Measurements from ENCODE around the gene OR5V1. TPM values are rescaled to one million over a fixed set of nuclear protein-coding genes. Genes with fewer than 3 reads are reported as not detected.
A peak's percentile ranks its signal among the peaks of the same experiment; 100 is the strongest.

The OR5V1 gene
- total and polyA plus RNA-seq, 2 experiments from 2014 or later, result not detected

DNA sequence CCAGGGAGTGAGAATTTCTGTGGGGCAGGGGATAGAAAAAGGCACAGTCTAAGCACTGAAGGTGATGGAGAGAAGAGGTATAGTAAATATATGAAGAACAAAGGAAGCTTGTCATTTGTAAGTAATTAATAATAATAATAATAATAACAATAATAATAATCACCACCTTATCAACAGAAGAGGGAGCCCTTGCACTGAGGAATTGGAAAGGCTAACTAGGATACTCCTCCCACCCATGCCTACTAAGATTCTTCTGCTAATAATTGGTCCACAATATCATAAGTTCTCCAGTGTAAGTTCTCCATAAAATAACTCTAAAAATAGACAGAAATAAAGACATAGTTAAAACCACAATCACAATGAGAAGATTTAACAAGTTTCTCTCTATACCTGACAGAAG is 7.3 kb upstream of the OR5V1 start:
- Histone ChIP-seq H3K4me2 (no peak overlapping the region), H3K4me1 (ENCODE audit: insufficient read depth) (no peaks in the 10 kb centered on the region), H3K79me2 (replicated peaks; ENCODE audit: insufficient read depth) (no peaks in the 10 kb centered on the region), H2AFZ (no peak overlapping the region), H3K9me2 (ENCODE audit: insufficient read depth) (no peaks in the 10 kb centered on the region), H3K27ac (ENCODE audit: low read depth) (no peak overlapping the region), H3K4me3 (no peak overlapping the region), H4K20me1 (replicated peaks; ENCODE audit: insufficient read depth) (no peaks in the 10 kb centered on the region), H3F3A (replicated peaks; ENCODE audit: low read depth) (no peaks in the 10 kb centered on the region), H3K36me3 (ENCODE audit: insufficient read depth) (no peaks in the 10 kb centered on the region), H3K27me3 (ENCODE audit: insufficient read depth) (no peaks in the 10 kb centered on the region)
- Mint-ChIP-seq H3K36me3 (ENCODE audit: low read depth) (no peaks in the 10 kb centered on the region), H3K4me1 (peaks cover 6% of the 10 kb centered on the region; the same call in 2 of the 3 replicates), H3K27me3 (ENCODE audit: insufficient read depth, low read depth, poor library complexity) (peaks cover 6% of the 10 kb centered on the region), H3K9me3 (no peaks in the 10 kb centered on the region), H3K27ac (no peak overlapping the region), H3K4me3 (no peak overlapping the region)
- peak; percentile 47 for DNase-seq (ENCODE audit: low spot score)
- ATAC-seq, result no peak
- TF ChIP-seq, protein P1, sequence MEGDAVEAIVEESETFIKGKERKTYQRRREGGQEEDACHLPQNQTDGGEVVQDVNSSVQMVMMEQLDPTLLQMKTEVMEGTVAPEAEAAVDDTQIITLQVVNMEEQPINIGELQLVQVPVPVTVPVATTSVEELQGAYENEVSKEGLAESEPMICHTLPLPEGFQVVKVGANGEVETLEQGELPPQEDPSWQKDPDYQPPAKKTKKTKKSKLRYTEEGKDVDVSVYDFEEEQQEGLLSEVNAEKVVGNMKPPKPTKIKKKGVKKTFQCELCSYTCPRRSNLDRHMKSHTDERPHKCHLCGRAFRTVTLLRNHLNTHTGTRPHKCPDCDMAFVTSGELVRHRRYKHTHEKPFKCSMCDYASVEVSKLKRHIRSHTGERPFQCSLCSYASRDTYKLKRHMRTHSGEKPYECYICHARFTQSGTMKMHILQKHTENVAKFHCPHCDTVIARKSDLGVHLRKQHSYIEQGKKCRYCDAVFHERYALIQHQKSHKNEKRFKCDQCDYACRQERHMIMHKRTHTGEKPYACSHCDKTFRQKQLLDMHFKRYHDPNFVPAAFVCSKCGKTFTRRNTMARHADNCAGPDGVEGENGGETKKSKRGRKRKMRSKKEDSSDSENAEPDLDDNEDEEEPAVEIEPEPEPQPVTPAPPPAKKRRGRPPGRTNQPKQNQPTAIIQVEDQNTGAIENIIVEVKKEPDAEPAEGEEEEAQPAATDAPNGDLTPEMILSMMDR (conservative IDR thresholded peaks at IDR 0.05; ENCODE audit: low read depth in 2 of 2), result peak; percentile 39 to 63; a peak in 3 of 4 replicates
- no peak for TF ChIP-seq JUNB (IDR thresholded peaks at IDR 0.05; ENCODE audit: unreplicated experiment)

DNA sequence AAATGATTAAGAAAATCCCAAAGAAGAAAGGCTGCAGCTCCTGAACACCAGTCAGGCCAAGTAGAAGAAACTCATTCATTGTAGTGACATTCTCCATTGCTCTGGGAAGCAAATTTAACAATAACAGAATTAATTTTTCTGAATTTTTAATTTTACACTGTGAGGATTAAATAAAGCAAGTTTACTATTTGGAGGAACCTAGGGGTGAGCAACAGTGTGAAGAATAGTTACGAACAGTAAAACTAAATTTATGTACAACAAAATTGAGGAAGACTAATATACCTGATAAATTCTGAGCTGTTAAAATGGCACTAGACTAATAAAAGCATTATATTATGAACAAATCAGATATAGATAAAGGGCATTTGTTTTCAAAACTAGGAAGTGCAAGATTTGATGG is 6.5 kb upstream of the OR5V1 start, which contains the start of gene OR12D3:
OR12D3 (minus strand) TSS at position 101 of the 400 bp plus-strand sequence; CDS start at position 97, 4 bp downstream.
- Mint-ChIP-seq H3K9me3 (no peaks in the 10 kb centered on the region), H3K27me3 (ENCODE audit: insufficient read depth, low read depth, poor library complexity) (peaks cover 4% of the 10 kb centered on the region), H3K4me1 (peaks cover 4% of the 10 kb centered on the region; the same call in 2 of the 3 replicates), H3K36me3 (ENCODE audit: low read depth) (no peaks in the 10 kb centered on the region), H3K4me3 (no peak within 1 kb of the TSS), H3K27ac (no peak within 1 kb of the TSS)
- no peaks in the 10 kb centered on the region for H3F3A ChIP-seq (replicated peaks; ENCODE audit: low read depth)
- H3K27ac ChIP-seq (ENCODE audit: low read depth), result no peak within 1 kb of the TSS
- no peaks in the 10 kb centered on the region for H3K4me1 ChIP-seq (ENCODE audit: insufficient read depth)
- no peak for TF ChIP-seq NANOG (IDR thresholded peaks at IDR 0.05; ENCODE audit: borderline replicate concordance)
- TF ChIP-seq EZH2phosphoT487 (IDR thresholded peaks at IDR 0.05; ENCODE audit: unreplicated experiment), result no peak
- TF ChIP-seq ZNF331 (CRISPR knock-in tag; IDR thresholded peaks at IDR 0.05; ENCODE audit: low read depth), result no peak
- H3K36me3 ChIP-seq (ENCODE audit: insufficient read depth), result no peaks in the 10 kb centered on the region
- DNase-seq (ENCODE audit: low spot score), result no peak
- no peaks in the 10 kb centered on the region for H3K9me2 ChIP-seq (ENCODE audit: insufficient read depth)
- H3K4me2 ChIP-seq, result no peak within 1 kb of the TSS
- H4K20me1 ChIP-seq (replicated peaks; ENCODE audit: insufficient read depth), result no peaks in the 10 kb centered on the region
- no peaks in the 10 kb centered on the region for H3K27me3 ChIP-seq (ENCODE audit: insufficient read depth)
- H2AFZ ChIP-seq, result no peak within 1 kb of the TSS
- ATAC-seq, result no peak
- no peak within 1 kb of the TSS for H3K4me3 ChIP-seq
- H3K79me2 ChIP-seq (replicated peaks; ENCODE audit: insufficient read depth), result no peaks in the 10 kb centered on the region

DNA sequence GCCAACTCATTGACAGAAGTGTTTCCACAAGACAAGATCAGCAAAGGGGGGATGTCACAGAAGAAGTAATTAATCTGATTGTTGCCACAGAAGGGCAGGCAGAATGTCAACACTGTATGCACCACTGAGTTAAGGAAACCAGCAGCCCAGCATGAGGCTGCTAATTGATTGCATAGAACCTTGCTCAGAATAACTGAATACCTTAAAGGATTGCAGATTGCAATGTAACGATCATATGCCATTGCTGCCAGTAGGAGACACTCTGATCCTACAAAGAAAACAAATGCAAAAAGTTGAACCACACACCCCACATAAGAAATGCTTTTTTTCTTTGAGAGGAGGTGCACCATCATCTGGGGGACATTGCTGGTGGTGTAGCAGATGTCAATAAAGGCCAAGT is 13.1 kb downstream of the OR5V1 start:
- Histone ChIP-seq H3F3A (replicated peaks; ENCODE audit: low read depth) (no peaks in the 10 kb centered on the region), H2AFZ (no peak overlapping the region), H3K9me2 (ENCODE audit: insufficient read depth) (no peaks in the 10 kb centered on the region), H3K79me2 (replicated peaks; ENCODE audit: insufficient read depth) (no peaks in the 10 kb centered on the region), H3K36me3 (ENCODE audit: insufficient read depth) (no peaks in the 10 kb centered on the region), H3K4me2 (no peak overlapping the region), H3K27me3 (ENCODE audit: insufficient read depth) (no peaks in the 10 kb centered on the region), H3K27ac (ENCODE audit: low read depth) (no peak overlapping the region), H4K20me1 (replicated peaks; ENCODE audit: insufficient read depth) (no peaks in the 10 kb centered on the region), H3K4me3 (no peak overlapping the region), H3K4me1 (ENCODE audit: insufficient read depth) (no peaks in the 10 kb centered on the region)
- Mint-ChIP-seq H3K4me1 (peaks cover 8% of the 10 kb centered on the region), H3K27me3 (ENCODE audit: insufficient read depth, low read depth, poor library complexity) (peaks cover 2% of the 10 kb centered on the region), H3K9me3 (no peaks in the 10 kb centered on the region), H3K4me3 (no peak overlapping the region), H3K36me3 (ENCODE audit: low read depth) (no peaks in the 10 kb centered on the region), H3K27ac (no peak overlapping the region)
- TF ChIP-seq, protein P2, sequence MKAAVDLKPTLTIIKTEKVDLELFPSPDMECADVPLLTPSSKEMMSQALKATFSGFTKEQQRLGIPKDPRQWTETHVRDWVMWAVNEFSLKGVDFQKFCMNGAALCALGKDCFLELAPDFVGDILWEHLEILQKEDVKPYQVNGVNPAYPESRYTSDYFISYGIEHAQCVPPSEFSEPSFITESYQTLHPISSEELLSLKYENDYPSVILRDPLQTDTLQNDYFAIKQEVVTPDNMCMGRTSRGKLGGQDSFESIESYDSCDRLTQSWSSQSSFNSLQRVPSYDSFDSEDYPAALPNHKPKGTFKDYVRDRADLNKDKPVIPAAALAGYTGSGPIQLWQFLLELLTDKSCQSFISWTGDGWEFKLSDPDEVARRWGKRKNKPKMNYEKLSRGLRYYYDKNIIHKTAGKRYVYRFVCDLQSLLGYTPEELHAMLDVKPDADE (IDR thresholded peaks at IDR 0.05), result no peak
- TF ChIP-seq, protein P1 (conservative IDR thresholded peaks at IDR 0.05; ENCODE audit: low read depth in 2 of 2), result peak; percentile 43 to 55
- DNase-seq (ENCODE audit: low spot score) (peak; percentile 40), ATAC-seq (peak; percentile 50; the same call in 2 of the 3 replicates)
